ENCODE measurements around the gene DNAH8.
"Not testable (repeated sequence)": the region's sequence is repeated elsewhere in the genome, so short reads cannot be mapped to it uniquely, and the experiment has no call there.

DNAH8 gene

GRCh38 chr6:38921540-38921939, 206.4 kb downstream of the DNAH8 start:
- DNase-seq; intact Hi-C loops (cut with DNase I): not testable (repeated sequence)

GRCh38 chr6:38924791-38925509, 209.8 kb downstream of the DNAH8 start:
- intact Hi-C loops (cut with DNase I): no loop called here
- DNase-seq: no peak

- DNase-seq: no peak
- intact Hi-C loops (cut with DNase I): no loop called here
Measured at GRCh38 chr6:38929560-38929959, 214.4 kb downstream of the DNAH8 start.

- intact Hi-C loops (cut with DNase I): no loop called here
- peak in 1 of 42 donors; percentile 5 for DNase-seq
Measured at GRCh38 chr6:38933426-38933825, 218.3 kb downstream of the DNAH8 start.

- intact Hi-C loops (cut with DNase I): no loop called here
- DNase-seq: no peak
Measured at GRCh38 chr6:38935051-38935450, 219.9 kb downstream of the DNAH8 start.

GRCh38 chr6:38937839-38938613, 222.9 kb downstream of the DNAH8 start:
- intact Hi-C loops (cut with DNase I): no loop called here
- no peak for DNase-seq

- DNase-seq: no peak
- intact Hi-C loops (cut with DNase I): no loop called here
Measured at GRCh38 chr6:38938741-38939140, 223.6 kb downstream of the DNAH8 start.

GRCh38 chr6:38942442-38942841, 227.3 kb downstream of the DNAH8 start:
- DNase-seq: no peak
- intact Hi-C loops (cut with DNase I): no loop called here

- intact Hi-C loops (cut with DNase I): no loop called here
- no peak for DNase-seq
Measured at GRCh38 chr6:38942965-38943364, 227.9 kb downstream of the DNAH8 start.

GRCh38 chr6:38943964-38944363, 228.9 kb downstream of the DNAH8 start:
- intact Hi-C loops (cut with DNase I): no loop called here
- DNase-seq: no peak

- DNase-seq: no peak
- intact Hi-C loops (cut with DNase I): no loop called here
Measured at GRCh38 chr6:38944655-38945279, 229.7 kb downstream of the DNAH8 start.

- intact Hi-C loops (cut with DNase I): no loop called here
Measured at GRCh38 chr6:38955861-38956260, 240.8 kb downstream of the DNAH8 start.

GRCh38 chr6:38957426-38957825, 242.3 kb downstream of the DNAH8 start:
- intact Hi-C loops (cut with DNase I): no loop called here
- DNase-seq: no peak

More at GRCh38 chr6:38955861-38956260, 240.8 kb downstream of the DNAH8 start:
- peak in 9 of 42 donors; percentile 2 to 18 (median 11) for DNase-seq

GRCh38 chr6:38959138-38959537, 244.0 kb downstream of the DNAH8 start:
- intact Hi-C loops (cut with DNase I): no loop called here
- DNase-seq: no peak

GRCh38 chr6:38968702-38969149, 253.6 kb downstream of the DNAH8 start:
- intact Hi-C loops (cut with DNase I): no loop called here
- DNase-seq: no peak

- intact Hi-C loops (cut with DNase I): loop anchor here (10.0 kb wide), 1 partner anchor 331 kb away; no protein-coding TSS in a partner anchor
- peak in 15 of 42 donors; percentile 7 to 57 (median 23) for DNase-seq
Measured at GRCh38 chr6:38973178-38974057, 258.3 kb downstream of the DNAH8 start.

GRCh38 chr6:38974389-38975151, 259.5 kb downstream of the DNAH8 start:
- intact Hi-C loops (cut with DNase I): loop anchor here (10.0 kb wide), 1 partner anchor 330 kb away; no protein-coding TSS in a partner anchor
- DNase-seq: no peak

GRCh38 chr6:38975621-38976049, 260.5 kb downstream of the DNAH8 start:
- intact Hi-C loops (cut with DNase I): loop anchor here (10.0 kb wide), 1 partner anchor 329 kb away; no protein-coding TSS in a partner anchor
- DNase-seq: no peak
